Upper lobe of left lung (tissue), 4 donors: ENCODE measurements around the gene GGT6.

Experiments
- EP300 ChIP-seq, 4 donors: sonication (generic); formaldehyde crosslinking; IDR thresholded peaks; one replicate each; pipeline ENCODE4 v1.5.1; 2017; ENCODE audit warnings: antibody characterized with exemption in 4 of 4, control low read depth in 2 of 4
- POLR2A ChIP-seq, 4 donors: fragments of 450-650 bp; IDR thresholded peaks; one replicate each; pipeline ENCODE4 v1.5.1; 2016 to 2017; ENCODE audit warnings: antibody characterized with exemption in 4 of 4, mild to moderate bottlenecking in 2 of 4
- POLR2AphosphoS5 ChIP-seq, 2 donors: sonication (generic); formaldehyde crosslinking; IDR thresholded peaks; one replicate each; pipeline ENCODE4 v1.5.1; 2017; ENCODE audit warnings: antibody characterized with exemption in 2 of 2
- TF ChIP-seq, protein P1 (sequence below), 6 experiments: fragments of 450-650 bp in 4 of 6; fragments of 200-600 bp in 2 of 6; sonication (generic) in 2 of 6; IDR thresholded peaks; one replicate each; pipeline ENCODE4 v1.5.1; 2016 to 2019; ENCODE audit warnings: antibody characterized with exemption in 6 of 6

DNA sequence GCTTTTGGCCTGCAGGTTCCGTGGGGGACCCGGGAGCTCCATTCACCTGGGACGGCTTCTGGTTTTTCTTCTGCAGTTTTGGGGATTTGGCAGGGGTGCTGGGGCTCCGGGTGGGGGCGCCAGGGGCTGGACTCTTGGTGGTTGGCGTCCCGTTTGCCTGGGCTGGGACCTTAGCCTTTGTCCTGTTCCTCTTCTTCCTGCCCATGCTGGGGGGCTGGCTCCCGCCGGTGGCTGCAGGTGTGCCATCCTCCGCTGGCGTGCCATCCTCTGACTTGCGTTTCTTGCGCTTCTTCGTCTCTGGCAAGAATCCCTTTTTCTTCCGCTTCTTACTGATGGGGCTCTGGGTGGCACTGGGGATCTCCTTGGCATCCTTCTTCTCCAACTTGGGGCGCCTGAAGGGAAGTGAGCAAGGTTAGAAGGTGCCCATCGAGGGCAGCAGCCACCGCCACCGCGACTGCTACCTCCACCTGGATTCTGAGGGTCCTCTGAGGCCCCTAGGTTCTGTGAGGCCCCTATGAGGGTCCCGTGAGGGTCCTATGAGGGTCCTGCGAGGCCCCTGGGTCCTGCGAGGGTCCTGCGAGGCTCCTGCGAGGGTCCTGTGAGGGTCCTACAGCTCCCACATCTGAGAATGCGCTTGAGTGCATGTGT lies 20.7 kb downstream of the GGT6 start:
- TF ChIP-seq, protein P1, sequence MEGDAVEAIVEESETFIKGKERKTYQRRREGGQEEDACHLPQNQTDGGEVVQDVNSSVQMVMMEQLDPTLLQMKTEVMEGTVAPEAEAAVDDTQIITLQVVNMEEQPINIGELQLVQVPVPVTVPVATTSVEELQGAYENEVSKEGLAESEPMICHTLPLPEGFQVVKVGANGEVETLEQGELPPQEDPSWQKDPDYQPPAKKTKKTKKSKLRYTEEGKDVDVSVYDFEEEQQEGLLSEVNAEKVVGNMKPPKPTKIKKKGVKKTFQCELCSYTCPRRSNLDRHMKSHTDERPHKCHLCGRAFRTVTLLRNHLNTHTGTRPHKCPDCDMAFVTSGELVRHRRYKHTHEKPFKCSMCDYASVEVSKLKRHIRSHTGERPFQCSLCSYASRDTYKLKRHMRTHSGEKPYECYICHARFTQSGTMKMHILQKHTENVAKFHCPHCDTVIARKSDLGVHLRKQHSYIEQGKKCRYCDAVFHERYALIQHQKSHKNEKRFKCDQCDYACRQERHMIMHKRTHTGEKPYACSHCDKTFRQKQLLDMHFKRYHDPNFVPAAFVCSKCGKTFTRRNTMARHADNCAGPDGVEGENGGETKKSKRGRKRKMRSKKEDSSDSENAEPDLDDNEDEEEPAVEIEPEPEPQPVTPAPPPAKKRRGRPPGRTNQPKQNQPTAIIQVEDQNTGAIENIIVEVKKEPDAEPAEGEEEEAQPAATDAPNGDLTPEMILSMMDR (IDR thresholded peaks at IDR 0.05), result no peak
- TF ChIP-seq POLR2AphosphoS5 (IDR thresholded peaks at IDR 0.05) (no peak), POLR2A (IDR thresholded peaks at IDR 0.05) (no peak), EP300 (IDR thresholded peaks at IDR 0.05) (no peak)
